HepG2 (cell line): ENCODE measurements around the gene ANKAR. TPM values are rescaled to one million over a fixed set of nuclear protein-coding genes. Genes with fewer than 3 reads are reported as not detected.

Experiments
- ARID4A ChIP-seq: sonication (generic); formaldehyde crosslinking; IDR thresholded peaks from 2 replicates; pipeline ENCODE4 v1.5.0; 2020; ENCODE audit warnings: mild to moderate bottlenecking, missing genetic modification reagents, borderline replicate concordance
- ATF6 ChIP-seq: sonication (generic); formaldehyde crosslinking; conservative IDR thresholded peaks from 2 replicates; pipeline ENCODE4 v1.4.0; 2020; ENCODE audit warnings: missing genetic modification reagents
- FOXA3 ChIP-seq: IDR thresholded peaks from 2 replicates; pipeline ENCODE4 v1.6.1; 2016; ENCODE audit warnings: missing genetic modification reagents, missing compliant biosample characterization
- FOXM1 ChIP-seq: sonication (generic); formaldehyde crosslinking; IDR thresholded peaks from 2 replicates; pipeline ENCODE4 v1.5.0; 2020; ENCODE audit warnings: missing genetic modification reagents
- FOXO4 ChIP-seq: sonication (generic); formaldehyde crosslinking; conservative IDR thresholded peaks from 2 replicates; pipeline ENCODE4 v1.8.1; 2023; ENCODE audit warnings: missing genetic modification reagents
- GRHL1 ChIP-seq: sonication (generic); formaldehyde crosslinking; conservative IDR thresholded peaks from 2 replicates; pipeline ENCODE4 v1.8.0; 2022; ENCODE audit warnings: missing genetic modification reagents
- HNF4G ChIP-seq, 2 experiments: sonication (generic) in 1 of 2; formaldehyde crosslinking in 1 of 2; IDR thresholded peaks; 2 replicates each; pipeline versions ENCODE4 v1.4.0 to v1.6.1; 2011 to 2020; ENCODE audit warnings: borderline replicate concordance in 2 of 2, low read depth in 2 of 2, mild to moderate bottlenecking in 2 of 2, low read length in 1 of 2, missing genetic modification reagents in 1 of 2, moderate library complexity in 1 of 2
- HOXA3 ChIP-seq: sonication (generic); formaldehyde crosslinking; IDR thresholded peaks from 2 replicates; pipeline ENCODE4 v1.5.0; 2020; ENCODE audit warnings: missing genetic modification reagents
- HOXA9 ChIP-seq: sonication (generic); formaldehyde crosslinking; IDR thresholded peaks from 2 replicates; pipeline ENCODE4 v1.8.1; 2022; ENCODE audit warnings: missing genetic modification reagents, mild to moderate bottlenecking, moderate library complexity, borderline replicate concordance
- HOXD1 ChIP-seq: sonication (generic); formaldehyde crosslinking; IDR thresholded peaks from 2 replicates; pipeline ENCODE4 v1.5.0; 2020; ENCODE audit warnings: missing genetic modification reagents
- KDM5A ChIP-seq: fragments of 200-600 bp; sonication (generic); IDR thresholded peaks from 2 replicates; pipeline ENCODE4 v1.7.0; 2018; ENCODE audit warnings: antibody characterized with exemption, mild to moderate bottlenecking, low read length, borderline replicate concordance
- MXD4 ChIP-seq: IDR thresholded peaks from 2 replicates; pipeline ENCODE4 v1.6.1; 2016; ENCODE audit warnings: mild to moderate bottlenecking, missing biosample characterization, missing genetic modification reagents
- NFATC3 ChIP-seq: sonication (generic); formaldehyde crosslinking; IDR thresholded peaks from 2 replicates; pipeline ENCODE4 v1.5.1; 2020; ENCODE audit warnings: mild to moderate bottlenecking, missing genetic modification reagents
- RFXANK ChIP-seq: IDR thresholded peaks from 2 replicates; pipeline ENCODE4 v1.6.1; 2016
- TCF7L2 ChIP-seq: IDR thresholded peaks from 2 replicates; pipeline ENCODE4 v1.6.1; 2011; ENCODE audit warnings: mild to moderate bottlenecking, low read depth, low read length, moderate library complexity
- ZNF232 ChIP-seq: sonication (generic); formaldehyde crosslinking; IDR thresholded peaks from 2 replicates; pipeline ENCODE4 v1.4.0; 2020; ENCODE audit warnings: missing genetic modification reagents, borderline replicate concordance
- ZNF367 ChIP-seq: sonication (generic); formaldehyde crosslinking; IDR thresholded peaks from 2 replicates; pipeline ENCODE4 v1.4.0; 2020; ENCODE audit warnings: missing genetic modification reagents, borderline replicate concordance
- ZNF430 ChIP-seq: sonication (generic); formaldehyde crosslinking; IDR thresholded peaks from 2 replicates; pipeline ENCODE4 v1.9.0; 2021; ENCODE audit warnings: mild to moderate bottlenecking, missing genetic modification reagents
- ZNF451 ChIP-seq: sonication (generic); formaldehyde crosslinking; IDR thresholded peaks from 2 replicates; pipeline ENCODE4 v1.5.0; 2020; ENCODE audit warnings: mild to moderate bottlenecking, missing genetic modification reagents
- polyA plus RNA-seq, 8 experiments: library from polyadenylated mRNA; depleted of rRNA in 3 of 8; stranded (reverse) in 7 of 8; unstranded in 1 of 8; fragments of >200 nt; fragmentation: Illumina TruSeq in 4 of 8; extraction: Trizol in 4 of 8; gene quantifications; 2 replicates each; pipeline versions ENCODE4 v1.2.1 to v1.2.3, GENCODE V29; 2011 to 2016; ENCODE audit warnings: low read depth in 4 of 8, missing spikeins in 1 of 8, mixed read lengths in 1 of 8; ENCODE audit not compliant: insufficient read depth in 1 of 8
- total RNA-seq, 5 experiments: library from RNA; depleted of rRNA; stranded (reverse); fragments of >200 nt; fragmentation: Illumina TruSeq; extraction: Trizol; gene quantifications; 2 replicates each; pipeline ENCODE4 v1.2.3, GENCODE V29; 2016; ENCODE audit warnings: low read depth in 1 of 5

The ANKAR gene
- total and polyA plus RNA-seq, 2 of the 13 experiments (the other 11 are each of a cell fraction or from before 2014, with no cell fraction given) = 3.6 to 5.0 TPM

GRCh38 chr2:189661148-189661956 is 13.1 kb upstream of the ANKAR start, which contains the start of gene ASNSD1 (continued):
- TF ChIP-seq NFATC3 (CRISPR knock-in tag) (peak; percentile 97; the same call in 1 of the 2 replicates), FOXM1 (CRISPR knock-in tag) (0 out of 2 replicates have a peak, but pooled peaks have one; percentile 80), TCF7L2 (no peak), FOXO4 (CRISPR knock-in tag) (no peak), ZNF430 (CRISPR knock-in tag) (peak; percentile 70; the same call in 1 of the 2 replicates), HOXA9 (CRISPR knock-in tag) (no peak), ZNF451 (CRISPR knock-in tag) (0 out of 2 replicates have a peak, but pooled peaks have one; percentile 65), RFXANK (CRISPR knock-in tag) (peak; percentile 25; the same call in 1 of the 2 replicates), ATF6 (CRISPR knock-in tag) (no peak), FOXA3 (CRISPR knock-in tag) (peak; percentile 87), HNF4G (IDR thresholded peaks at IDR 0.05; ENCODE audit: borderline replicate concordance, low read depth, low read length) (0 out of 2 replicates have a peak, but pooled peaks have one; percentile 33), HNF4G (CRISPR knock-in tag; IDR thresholded peaks at IDR 0.05; ENCODE audit: borderline replicate concordance, low read depth) (no peak), ARID4A (CRISPR knock-in tag) (peak; percentile 92), ZNF367 (CRISPR knock-in tag) (no peak), MXD4 (CRISPR knock-in tag) (peak; percentile 82), KDM5A (peak; percentile 84), GRHL1 (no peak), HOXA3 (CRISPR knock-in tag) (peak; percentile 70; the same call in 1 of the 2 replicates), ZNF232 (CRISPR knock-in tag) (no peak), HOXD1 (peak; percentile 64; the same call in 1 of the 2 replicates)
